ENCODE data around the gene WDSUB1. TPM values are rescaled to one million over a fixed set of nuclear protein-coding genes. Genes with fewer than 3 reads are reported as not detected.
A peak's percentile ranks its signal among the peaks of the same experiment; 100 is the strongest.

The WDSUB1 gene
- total RNA-seq, result 1 to 10 TPM; 2.8 to 7.6 (median 5.5) TPM

DNA sequence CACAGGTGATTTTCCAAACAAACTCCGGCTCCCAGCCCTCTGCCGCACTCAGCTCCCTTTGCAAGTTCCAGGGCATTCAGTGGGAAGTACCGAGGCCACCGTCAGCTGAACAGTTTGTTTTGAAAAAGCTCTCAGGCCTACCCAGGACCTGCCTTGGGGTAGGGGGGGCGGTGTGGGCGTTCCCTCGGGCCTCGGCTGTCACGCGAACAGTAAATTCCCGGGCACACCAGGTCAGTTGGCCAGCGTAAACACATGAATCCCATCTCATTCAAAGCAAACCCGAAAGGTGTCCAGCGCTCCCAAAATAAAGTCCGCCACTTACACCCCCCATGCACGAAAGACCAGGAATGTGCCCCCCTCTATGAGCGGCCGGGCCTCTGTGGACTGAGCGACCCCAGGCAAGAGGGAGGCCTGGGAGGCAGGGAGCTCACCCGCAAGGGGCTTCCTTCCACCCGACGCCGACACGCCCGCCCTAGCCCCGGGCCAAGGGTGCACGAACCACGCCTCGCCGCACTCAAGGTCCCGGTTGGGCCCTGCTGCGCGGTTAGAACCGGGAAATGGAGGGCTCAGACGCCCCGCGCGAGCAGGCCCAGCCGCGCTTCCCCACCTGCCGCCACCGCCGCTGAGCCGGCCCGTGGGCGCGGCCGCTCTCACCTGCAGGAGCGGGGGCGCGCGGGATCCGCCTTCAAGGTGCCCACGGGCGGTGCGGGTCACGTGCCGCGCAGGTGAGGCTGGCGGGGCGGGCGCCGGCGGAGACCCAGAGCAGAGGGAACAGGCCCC, at the start of gene WDSUB1:
Gene WDSUB1, minus strand, starts transcription at position 775 of the 780 bp plus-strand sequence. CDS start 3,634 bp downstream, outside the sequence.
- 0 to 2% methylated on average over 44 to 55 of the region's 64 CpGs for WGBS, 2 donors
- intact Hi-C loops (cut with DNase I; ENCODE audit: low total_unique reads), result no loop called here
- peak within 1 kb of the TSS; percentile 85 for H3K4me3 ChIP-seq (ENCODE audit: low read depth, poor library complexity, severe bottlenecking)
- TF ChIP-seq, protein P1, sequence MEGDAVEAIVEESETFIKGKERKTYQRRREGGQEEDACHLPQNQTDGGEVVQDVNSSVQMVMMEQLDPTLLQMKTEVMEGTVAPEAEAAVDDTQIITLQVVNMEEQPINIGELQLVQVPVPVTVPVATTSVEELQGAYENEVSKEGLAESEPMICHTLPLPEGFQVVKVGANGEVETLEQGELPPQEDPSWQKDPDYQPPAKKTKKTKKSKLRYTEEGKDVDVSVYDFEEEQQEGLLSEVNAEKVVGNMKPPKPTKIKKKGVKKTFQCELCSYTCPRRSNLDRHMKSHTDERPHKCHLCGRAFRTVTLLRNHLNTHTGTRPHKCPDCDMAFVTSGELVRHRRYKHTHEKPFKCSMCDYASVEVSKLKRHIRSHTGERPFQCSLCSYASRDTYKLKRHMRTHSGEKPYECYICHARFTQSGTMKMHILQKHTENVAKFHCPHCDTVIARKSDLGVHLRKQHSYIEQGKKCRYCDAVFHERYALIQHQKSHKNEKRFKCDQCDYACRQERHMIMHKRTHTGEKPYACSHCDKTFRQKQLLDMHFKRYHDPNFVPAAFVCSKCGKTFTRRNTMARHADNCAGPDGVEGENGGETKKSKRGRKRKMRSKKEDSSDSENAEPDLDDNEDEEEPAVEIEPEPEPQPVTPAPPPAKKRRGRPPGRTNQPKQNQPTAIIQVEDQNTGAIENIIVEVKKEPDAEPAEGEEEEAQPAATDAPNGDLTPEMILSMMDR (IDR thresholded peaks at IDR 0.05), result no peak
- no peak for TF ChIP-seq POLR2A (IDR thresholded peaks at IDR 0.05)
- peak; percentile 74 to 95 for DNase-seq (ENCODE audit: low spot score in 2 of 2)

DNA sequence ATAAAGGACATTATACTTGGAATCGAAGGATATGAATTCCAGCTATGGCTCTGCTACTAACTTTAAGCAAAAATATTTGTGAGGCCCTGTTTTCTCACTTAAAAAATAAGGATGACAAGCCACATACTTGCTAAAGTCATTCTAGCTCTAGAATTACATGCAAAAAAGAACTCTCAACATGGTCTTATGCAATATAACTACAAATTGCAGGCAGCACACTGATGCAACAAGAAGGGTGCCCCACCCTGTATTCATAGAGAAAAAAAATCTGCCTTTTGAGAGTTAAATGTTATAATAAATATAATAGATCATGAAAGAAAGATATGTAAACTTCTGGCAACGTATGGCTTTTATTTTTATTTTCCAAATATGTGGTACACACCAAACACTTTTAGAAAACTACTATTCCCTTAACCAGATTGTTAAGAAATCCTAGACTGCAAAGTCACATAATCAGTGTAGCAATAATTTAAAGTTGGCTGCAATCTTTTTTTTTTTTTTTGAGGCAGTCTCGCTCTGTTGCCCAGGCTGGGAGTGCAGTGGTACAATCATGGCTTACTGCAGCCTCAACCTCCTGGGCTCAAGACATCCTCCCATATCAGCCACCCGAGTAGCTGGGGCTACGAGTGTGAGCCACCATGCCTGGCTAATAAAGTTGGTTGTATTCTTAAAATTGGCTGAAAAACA, 40.2 kb upstream of the WDSUB1 start:
- intact Hi-C loops (cut with DNase I; ENCODE audit: low total_unique reads), result no loop called here

DNA sequence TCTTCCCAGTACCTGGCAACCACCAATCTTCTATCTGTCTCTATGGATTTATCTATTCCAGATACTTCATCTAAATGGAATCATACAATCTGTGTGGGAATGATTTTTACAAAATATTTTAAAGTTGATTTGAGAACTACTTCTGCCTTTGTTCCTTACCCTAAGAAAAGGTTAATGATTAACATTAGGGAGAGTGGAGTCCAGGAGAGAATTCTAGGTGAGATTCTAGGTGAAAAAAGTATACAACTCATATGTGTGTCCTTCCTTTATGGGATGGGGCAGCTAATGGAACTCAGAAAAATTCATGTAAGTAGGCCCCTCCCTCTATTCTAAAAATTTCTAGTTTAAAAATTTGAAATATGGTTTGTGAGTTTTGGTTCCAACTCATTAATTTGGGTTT, 35.9 kb upstream of the WDSUB1 start:
- H3K4me3 ChIP-seq (ENCODE audit: low read depth, poor library complexity, severe bottlenecking), result no peak overlapping the region
- no peak for DNase-seq (ENCODE audit: low spot score in 2 of 2)
- intact Hi-C loops (cut with DNase I; ENCODE audit: low total_unique reads), result no loop called here
- no peak for TF ChIP-seq POLR2A (IDR thresholded peaks at IDR 0.05)
- TF ChIP-seq, protein P1 (IDR thresholded peaks at IDR 0.05), result no peak

More for the DNA sequence above, 40.2 kb upstream of the WDSUB1 start:
- TF ChIP-seq POLR2A (IDR thresholded peaks at IDR 0.05), result no peak
- TF ChIP-seq, protein P1 (IDR thresholded peaks at IDR 0.05), result no peak
- no peak for DNase-seq (ENCODE audit: low spot score in 2 of 2)
- 83% methylated on average over 5 of the region's 5 CpGs for WGBS, 2 donors
- H3K4me3 ChIP-seq (ENCODE audit: low read depth, poor library complexity, severe bottlenecking), result no peak overlapping the region

- no peak for TF ChIP-seq POLR2A (IDR thresholded peaks at IDR 0.05)
- TF ChIP-seq, protein P1 (IDR thresholded peaks at IDR 0.05), result no peak
- intact Hi-C loops (cut with DNase I; ENCODE audit: low total_unique reads), result loop anchor here (5.0 kb wide), 1 partner anchor 1230 kb away; no protein-coding TSS in a partner anchor
- WGBS, 2 donors, result 86 to 89% methylated on average over 3 of the region's 3 CpGs
- H3K4me3 ChIP-seq (ENCODE audit: low read depth, poor library complexity, severe bottlenecking), result no peak overlapping the region
- no peak for DNase-seq (ENCODE audit: low spot score in 2 of 2)
Measured at GRCh38 chr2:159317392-159318088, 31.0 kb upstream of the WDSUB1 start.

DNA sequence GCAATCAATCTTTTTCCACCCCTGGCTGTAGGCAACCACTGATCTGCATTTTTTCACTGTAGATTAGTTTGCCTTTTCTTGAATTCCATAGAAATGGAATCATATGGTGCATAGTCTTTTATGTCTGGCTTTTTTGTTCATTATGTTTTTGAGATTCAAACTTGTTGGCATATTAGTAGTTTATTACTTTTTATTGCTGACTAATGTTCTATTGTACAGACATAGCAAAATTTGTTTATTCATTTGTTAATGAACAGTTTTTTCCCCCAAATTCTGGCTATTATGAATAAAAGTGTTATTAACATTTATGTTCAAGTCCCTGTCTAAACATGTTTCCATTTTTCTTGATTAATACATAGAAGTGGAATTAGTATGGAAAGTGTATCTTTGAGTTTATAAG, 21.4 kb upstream of the WDSUB1 start:
- DNase-seq (ENCODE audit: low spot score in 2 of 2), result no peak
- intact Hi-C loops (cut with DNase I; ENCODE audit: low total_unique reads), result no loop called here
- H3K4me3 ChIP-seq (ENCODE audit: low read depth, poor library complexity, severe bottlenecking), result no peak overlapping the region
- no peak for TF ChIP-seq POLR2A (IDR thresholded peaks at IDR 0.05)
- TF ChIP-seq, protein P1 (IDR thresholded peaks at IDR 0.05), result no peak
